Measurements from ENCODE around the gene IL31RA.
"Not testable (repeated sequence)": the region's sequence is repeated elsewhere in the genome, so short reads cannot be mapped to it uniquely, and the experiment has no call there.

IL31RA gene

GRCh38 chr5:55927861-55928655 lies 76.9 kb downstream of the IL31RA start:
- DNase-seq, result no peak

- DNase-seq, result no peak
Measured at GRCh38 chr5:55929020-55929799, 78.1 kb downstream of the IL31RA start.

- DNase-seq, result no peak
Measured at GRCh38 chr5:55932700-55933099, 81.5 kb downstream of the IL31RA start.

- no peak for DNase-seq
Measured at GRCh38 chr5:55933377-55934114, 82.4 kb downstream of the IL31RA start.

GRCh38 chr5:55934115-55934613 lies 83.0 kb downstream of the IL31RA start:
- no peak for DNase-seq

GRCh38 chr5:55934720-55935119 lies 83.6 kb downstream of the IL31RA start:
- DNase-seq, result no peak

GRCh38 chr5:55935371-55935770 lies 84.2 kb downstream of the IL31RA start:
- no peak for DNase-seq

GRCh38 chr5:55936100-55936693 lies 85.0 kb downstream of the IL31RA start:
- peak; percentile 72 for DNase-seq

- DNase-seq, result not testable (repeated sequence)
Measured at GRCh38 chr5:55937598-55937997, 86.4 kb downstream of the IL31RA start.

- DNase-seq, result not testable (repeated sequence)
Measured at GRCh38 chr5:55941154-55941553, 90.0 kb downstream of the IL31RA start.

- DNase-seq, result no peak
Measured at GRCh38 chr5:55959208-55959607, 108.1 kb downstream of the IL31RA start.

GRCh38 chr5:55960779-55961178 lies 109.6 kb downstream of the IL31RA start:
- DNase-seq, result no peak

GRCh38 chr5:55965525-55965924 lies 114.4 kb downstream of the IL31RA start:
- DNase-seq, result no peak

GRCh38 chr5:55966284-55966683 lies 115.1 kb downstream of the IL31RA start:
- DNase-seq, result no peak

- DNase-seq, result no peak
Measured at GRCh38 chr5:55969956-55970355, 118.8 kb downstream of the IL31RA start.
